Activated T-helper 1 cell treated with anti-CD3 and anti-CD28 coated beads, Interleukin-12 subunit alpha, Interleukin-12 subunit beta, Interleukin-2, Interleukin-4 antibody, amounts not matched to agents 30 ng/mL and 10 ng/mL and 1 ng/mL, durations not matched to agents 14 hours and 24 hours and 36 hours (primary cell): Measurements from ENCODE around the gene TIMMDC1. TPM values are rescaled to one million over a fixed set of nuclear protein-coding genes. Genes with fewer than 3 reads are reported as not detected.
"Not testable (repeated sequence)": the region's sequence is repeated elsewhere in the genome, so short reads cannot be mapped to it uniquely, and the experiment has no call there.

Experiments used
- DNase-seq: peaks from one replicate; pipeline ENCODE4 v3.0.0; 2021; ENCODE audit warnings: low spot score
- H3K27ac Mint-ChIP-seq: one replicate; pipeline ENCODE4 v1.8.0; 2021; ENCODE audit warnings: mild to moderate bottlenecking, mixed read lengths
- H3K27me3 Mint-ChIP-seq: one replicate; pipeline ENCODE4 v1.8.0; 2022; ENCODE audit warnings: mild to moderate bottlenecking, moderate library complexity, mixed read lengths; ENCODE audit not compliant: insufficient read depth
- H3K36me3 Mint-ChIP-seq: one replicate; pipeline ENCODE4 v1.8.0; 2021; ENCODE audit warnings: low read depth, mixed read lengths
- H3K4me1 Mint-ChIP-seq: one replicate; pipeline ENCODE4 v1.8.0; 2021; ENCODE audit warnings: low read depth, mixed read lengths
- H3K4me3 Mint-ChIP-seq: one replicate; pipeline ENCODE4 v1.8.0; 2021; ENCODE audit warnings: mild to moderate bottlenecking, moderate library complexity, mixed read lengths
- H3K9me3 Mint-ChIP-seq: one replicate; pipeline ENCODE4 v1.8.0; 2021; ENCODE audit warnings: mixed read lengths
- intact Hi-C: fragments of 100-400 bp; cut with micrococcal nuclease; formaldehyde crosslinking; loops from one replicate; pipeline ENCODE4 v1.15.1; 2024
- total RNA-seq: library from RNA; stranded (reverse); gene quantifications from 2 replicates; pipeline ENCODE4 v1.2.3, GENCODE V29; 2022

TIMMDC1 gene
- total RNA-seq, 1 donor from 2014 or later: 124 TPM

- Mint-ChIP-seq H3K27me3 (no peaks in the 10 kb centered on the region), H3K36me3 (peaks cover 16% of the 10 kb centered on the region), H3K4me3 (no peak overlapping the region), H3K9me3 (no peaks in the 10 kb centered on the region), H3K4me1 (peaks cover 10% of the 10 kb centered on the region), H3K27ac (no peak overlapping the region)
- intact Hi-C loops: no loop called here
- no peak for DNase-seq
Observed at GRCh38 chr3:119550192-119550910, 52.0 kb downstream of the TIMMDC1 start.

- intact Hi-C loops: no loop called here
- Mint-ChIP-seq H3K27ac (no peak overlapping the region), H3K4me3 (no peak overlapping the region), H3K36me3 (peaks cover 23% of the 10 kb centered on the region), H3K9me3 (no peaks in the 10 kb centered on the region), H3K4me1 (peaks cover 22% of the 10 kb centered on the region), H3K27me3 (peaks cover 3% of the 10 kb centered on the region)
- no peak for DNase-seq
Observed at GRCh38 chr3:119551598-119551997, 53.3 kb downstream of the TIMMDC1 start.

DNA sequence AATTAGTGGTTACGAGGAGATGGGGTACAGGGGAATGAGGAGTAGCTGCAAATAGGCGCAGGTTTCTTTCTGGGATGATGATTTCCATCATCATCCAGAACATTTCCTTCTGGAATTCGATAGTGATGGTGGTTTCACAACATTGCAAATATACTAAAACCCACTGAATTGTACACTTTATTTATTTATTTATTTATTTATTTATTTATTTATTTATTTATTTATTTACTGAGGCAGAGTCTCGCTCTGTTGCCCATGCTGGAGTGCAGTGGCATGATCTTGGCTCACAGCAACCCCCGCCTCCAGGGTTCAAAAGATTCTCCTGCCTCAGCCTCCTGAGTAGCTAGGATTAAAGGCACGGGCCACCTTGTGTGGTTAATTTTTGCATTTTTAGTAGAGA is 54.6 kb downstream of the TIMMDC1 start:
- intact Hi-C loops, DNase-seq, H3K4me3 Mint-ChIP-seq, H3K27ac Mint-ChIP-seq, H3K9me3 Mint-ChIP-seq, H3K27me3 Mint-ChIP-seq: not testable (repeated sequence)
- Mint-ChIP-seq H3K36me3 (peaks cover 33% of the 10 kb centered on the region), H3K4me1 (peaks cover 36% of the 10 kb centered on the region)

DNA sequence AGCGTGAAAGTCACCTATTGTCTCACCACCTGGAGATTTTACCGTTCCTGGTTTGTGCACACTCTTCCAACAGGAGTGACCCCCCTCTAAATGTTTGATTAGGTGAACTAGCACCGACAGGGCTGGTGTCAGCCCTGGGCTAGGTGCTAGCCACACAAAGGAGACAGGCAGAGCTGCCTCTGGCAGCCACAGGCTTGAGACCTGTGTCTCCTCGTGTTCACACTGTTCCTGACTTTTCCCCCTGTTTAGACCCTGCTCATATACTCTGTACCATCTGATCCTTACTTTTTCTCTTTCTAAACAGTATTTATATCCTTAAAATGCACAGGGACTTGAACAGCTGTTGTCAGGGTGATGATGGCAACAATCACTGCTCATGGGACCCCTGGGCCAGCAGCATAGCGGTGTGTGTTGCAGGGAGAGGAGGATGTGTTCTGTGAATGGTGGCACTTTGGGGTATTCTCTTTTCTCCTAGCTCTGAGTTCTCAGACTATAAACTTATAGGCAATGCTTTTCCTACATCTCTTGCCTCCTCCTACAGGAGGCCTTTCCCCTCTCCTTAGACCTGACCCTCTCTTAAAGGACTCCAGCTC is 55.6 kb downstream of the TIMMDC1 start:
- peaks cover 3% of the 10 kb centered on the region for H3K27me3 Mint-ChIP-seq
- H3K27ac Mint-ChIP-seq: no peak overlapping the region
- no peaks in the 10 kb centered on the region for H3K9me3 Mint-ChIP-seq
- no peak overlapping the region for H3K4me3 Mint-ChIP-seq
- H3K4me1 Mint-ChIP-seq: peaks cover 41% of the 10 kb centered on the region
- no peak for DNase-seq
- intact Hi-C loops: no loop called here
- peaks cover 36% of the 10 kb centered on the region for H3K36me3 Mint-ChIP-seq

- Mint-ChIP-seq H3K36me3 (peaks cover 33% of the 10 kb centered on the region), H3K4me1 (peaks cover 55% of the 10 kb centered on the region), H3K4me3 (peak overlapping the region; percentile 79), H3K27ac (peak overlapping the region; percentile 47), H3K27me3 (peaks cover 3% of the 10 kb centered on the region), H3K9me3 (no peaks in the 10 kb centered on the region)
- no peak for DNase-seq
- intact Hi-C loops: loop anchor here (5.0 kb wide), 3 partner anchors 258 to 673 kb away; partner anchors contain the start of gene TEX55
Observed at GRCh38 chr3:119555309-119555735, 57.0 kb downstream of the TIMMDC1 start.

- peak overlapping the region; percentile 42 for H3K27ac Mint-ChIP-seq
Observed at GRCh38 chr3:119555929-119556328, 57.6 kb downstream of the TIMMDC1 start.

DNA sequence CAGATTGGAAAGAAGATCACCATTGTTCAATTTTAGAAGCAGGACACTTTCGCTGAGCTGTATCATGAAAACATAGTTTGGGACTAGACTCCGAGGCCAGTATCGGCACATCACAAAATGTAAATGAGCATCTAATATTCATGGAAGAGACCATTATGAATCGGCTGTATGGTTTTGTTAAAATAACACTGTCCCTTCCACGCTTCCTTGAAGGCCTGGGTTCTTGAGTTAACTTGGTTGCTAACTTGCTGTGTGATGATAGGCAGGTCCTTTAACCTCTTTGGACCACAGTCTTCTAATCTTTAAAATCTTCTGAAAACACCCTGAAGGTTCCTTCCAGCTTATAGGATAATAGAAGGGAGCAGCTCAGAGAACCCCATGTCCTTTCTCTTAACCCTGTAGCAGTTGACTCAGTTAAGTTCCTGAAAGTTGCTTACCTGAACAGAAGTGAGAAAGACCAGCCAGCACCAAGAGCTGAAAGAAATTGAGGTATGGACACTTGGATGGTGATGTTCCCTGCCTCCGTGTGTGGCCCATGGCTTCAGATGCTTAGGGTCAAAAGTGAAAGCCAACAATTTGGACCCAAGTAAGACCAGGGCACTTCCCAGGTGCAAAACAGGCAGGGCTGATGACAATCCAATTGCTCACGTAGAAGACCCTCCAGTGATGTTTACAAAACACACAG is 59.0 kb downstream of the TIMMDC1 start:
- Mint-ChIP-seq H3K27me3 (peaks cover 3% of the 10 kb centered on the region), H3K4me3 (peak overlapping the region; percentile 79), H3K27ac (peak overlapping the region; percentile 88), H3K9me3 (no peaks in the 10 kb centered on the region), H3K36me3 (peaks cover 31% of the 10 kb centered on the region), H3K4me1 (peaks cover 68% of the 10 kb centered on the region)
- DNase-seq: no peak
- intact Hi-C loops: loop anchor here (5.0 kb wide), 3 partner anchors 260 to 675 kb away; partner anchors contain the start of gene TEX55

More at GRCh38 chr3:119555929-119556328, 57.6 kb downstream of the TIMMDC1 start:
- Mint-ChIP-seq H3K36me3 (peaks cover 31% of the 10 kb centered on the region), H3K27me3 (peaks cover 3% of the 10 kb centered on the region), H3K4me3 (peak overlapping the region; percentile 79), H3K9me3 (no peaks in the 10 kb centered on the region), H3K4me1 (peaks cover 58% of the 10 kb centered on the region)
- no peak for DNase-seq
- intact Hi-C loops: loop anchor here (5.0 kb wide), 3 partner anchors 259 to 674 kb away; partner anchors contain the start of gene TEX55

DNA sequence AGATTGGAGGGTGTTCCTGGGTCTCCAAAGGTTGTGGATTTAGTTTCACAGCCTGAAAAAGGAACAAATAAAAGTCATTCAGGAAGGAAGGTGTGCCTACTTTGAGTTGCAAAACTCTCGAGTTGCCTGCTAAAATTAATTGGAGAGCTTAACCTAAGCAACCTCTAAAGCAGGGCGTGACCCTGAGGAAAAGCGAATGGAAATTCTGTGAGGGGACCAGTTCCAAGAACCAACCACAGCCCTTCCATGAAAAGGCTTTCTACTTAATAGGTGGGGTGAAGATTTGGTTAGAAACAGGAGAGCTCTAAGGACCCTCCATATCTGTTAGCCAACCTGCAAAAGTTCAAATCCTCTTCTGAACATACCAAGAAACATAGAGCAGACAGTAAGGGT is 59.5 kb downstream of the TIMMDC1 start:
- DNase-seq: no peak
- Mint-ChIP-seq H3K27ac (peak overlapping the region; percentile 88), H3K4me1 (peaks cover 73% of the 10 kb centered on the region)

DNA sequence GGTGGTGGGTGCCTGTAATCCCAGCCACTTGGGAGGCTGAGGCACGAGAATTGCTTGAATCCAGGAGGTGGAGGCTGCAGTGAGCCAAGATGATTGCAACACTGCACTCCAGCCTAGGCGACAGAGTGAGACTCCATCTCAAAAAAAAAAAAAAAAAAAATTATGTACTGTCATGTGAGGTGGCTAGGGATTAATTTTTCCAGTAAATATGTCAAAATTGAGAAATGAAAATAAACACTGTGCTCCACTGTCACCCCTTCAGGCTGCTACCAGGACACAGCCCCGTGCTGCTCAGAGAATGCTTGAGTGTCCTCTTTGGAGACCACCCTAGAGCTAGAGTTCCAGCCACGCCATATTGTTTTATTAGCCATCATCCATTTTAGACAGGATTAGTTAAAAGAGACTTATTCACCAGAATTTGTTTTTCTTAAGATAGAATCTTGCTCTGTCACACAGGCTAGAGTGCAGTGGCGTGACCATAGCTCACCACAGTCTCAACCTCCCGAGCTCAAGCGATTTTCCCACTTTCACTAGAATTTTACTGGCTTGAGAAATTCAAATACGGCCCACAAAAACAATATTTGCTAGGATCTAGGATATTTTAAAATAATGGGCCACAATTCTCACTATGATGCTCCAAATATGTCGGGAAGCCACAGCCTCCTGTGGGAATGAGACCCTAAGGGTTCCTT is 60.4 kb downstream of the TIMMDC1 start:
- no peaks in the 10 kb centered on the region for H3K9me3 Mint-ChIP-seq
- H3K36me3 Mint-ChIP-seq: peaks cover 29% of the 10 kb centered on the region
- intact Hi-C loops: loop anchor here (1.0 to 5.0 kb wide), 10 partner anchors 21 to 676 kb away; partner anchors contain the start of genes ADPRH, TEX55, TIMMDC1 and TMEM39A
- H3K4me1 Mint-ChIP-seq: peaks cover 74% of the 10 kb centered on the region
- H3K4me3 Mint-ChIP-seq: peak overlapping the region; percentile 79
- no peak for DNase-seq
- H3K27me3 Mint-ChIP-seq: peaks cover 4% of the 10 kb centered on the region
- H3K27ac Mint-ChIP-seq: peak overlapping the region; percentile 88

More for the DNA sequence above, 59.5 kb downstream of the TIMMDC1 start:
- peak overlapping the region; percentile 79 for H3K4me3 Mint-ChIP-seq
- H3K27me3 Mint-ChIP-seq: peaks cover 4% of the 10 kb centered on the region
- intact Hi-C loops: loop anchor here (2.0 to 5.0 kb wide), 5 partner anchors 35 to 676 kb away; partner anchors contain the start of gene TEX55
- H3K9me3 Mint-ChIP-seq: no peaks in the 10 kb centered on the region
- peaks cover 29% of the 10 kb centered on the region for H3K36me3 Mint-ChIP-seq

DNA sequence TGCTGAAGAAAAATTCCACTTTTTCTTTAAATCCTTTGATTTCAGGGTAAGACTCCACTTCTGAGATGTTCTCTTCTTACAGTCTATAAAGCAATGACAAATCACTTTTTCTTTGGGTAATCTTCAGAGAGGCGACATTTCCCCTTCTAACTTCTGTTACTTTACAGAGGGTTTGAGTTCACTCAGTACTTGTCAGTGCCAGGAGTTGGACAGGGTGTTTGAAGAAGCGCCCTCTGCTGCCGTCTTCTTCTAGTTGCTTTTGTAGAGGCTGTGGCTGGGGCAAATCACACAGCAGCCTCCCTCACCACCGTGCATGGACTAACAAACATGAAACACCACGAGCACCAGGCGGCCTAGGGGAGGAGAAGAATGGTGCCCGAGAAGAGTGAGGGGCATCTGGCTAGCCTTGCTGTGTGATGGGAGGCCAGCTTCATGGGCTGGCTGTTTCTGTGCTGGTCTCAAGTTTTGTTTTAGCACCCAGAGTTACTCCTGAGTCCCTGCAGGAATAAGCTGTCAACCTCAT is 61.2 kb downstream of the TIMMDC1 start, which contains the start of gene CD80:
CD80 (minus strand) TSS at position 174 of the 523 bp plus-strand sequence. CDS start 1,886 bp downstream, outside the sequence.
- intact Hi-C loops: loop anchor here (1.0 to 5.0 kb wide), 10 partner anchors 20 to 677 kb away; partner anchors contain the start of genes ADPRH, TEX55, TIMMDC1 and TMEM39A
- H3K9me3 Mint-ChIP-seq: no peaks in the 10 kb centered on the region
- H3K27ac Mint-ChIP-seq: peak within 1 kb of the TSS; percentile 88
- H3K4me3 Mint-ChIP-seq: peak within 1 kb of the TSS; percentile 79
- DNase-seq: peak; percentile 67
- H3K27me3 Mint-ChIP-seq: peaks cover 4% of the 10 kb centered on the region
- peaks cover 29% of the 10 kb centered on the region for H3K36me3 Mint-ChIP-seq
- peaks cover 73% of the 10 kb centered on the region for H3K4me1 Mint-ChIP-seq

GRCh38 chr3:119560160-119560559 is 61.8 kb downstream of the TIMMDC1 start:
- H3K9me3 Mint-ChIP-seq: no peaks in the 10 kb centered on the region
- H3K27ac Mint-ChIP-seq: peak overlapping the region; percentile 52
- no peak for DNase-seq
- H3K36me3 Mint-ChIP-seq: peaks cover 27% of the 10 kb centered on the region
- H3K4me3 Mint-ChIP-seq: peak overlapping the region; percentile 79
- intact Hi-C loops: loop anchor here (10.0 kb wide), 1 partner anchor 535 kb away; the partner anchor contains the start of gene GSK3B
- H3K27me3 Mint-ChIP-seq: peaks cover 4% of the 10 kb centered on the region
- peaks cover 66% of the 10 kb centered on the region for H3K4me1 Mint-ChIP-seq
